Tibial nerve (tissue), 4 donors: Measurements from ENCODE around the gene SIGLEC9. TPM values are rescaled to one million over a fixed set of nuclear protein-coding genes. Genes with fewer than 3 reads are reported as not detected.

Experiments
- DNase-seq, 2 donors: peaks; one replicate each; pipeline ENCODE4 v3.0.0-alpha.2; 2019; ENCODE audit warnings: low spot score in 2 of 2
- H3K27ac ChIP-seq, 4 donors: fragments of 200-600 bp; sonication (generic) in 3 of 4; one replicate each; pipeline ENCODE4 v1.5.1; 2017 to 2019; ENCODE audit warnings: mild to moderate bottlenecking in 1 of 4
- H3K27me3 ChIP-seq, 2 donors: fragments of 200-600 bp; sonication (generic) in 1 of 2; one replicate each; pipeline versions ENCODE4 v1.5.1 to v1.6.0; 2017 to 2019
- H3K36me3 ChIP-seq, 3 donors: fragments of 200-600 bp; sonication (generic); one replicate each; pipeline ENCODE4 v1.5.1; 2018 to 2019
- H3K4me1 ChIP-seq, 4 donors: fragments of 200-600 bp; sonication (generic) in 3 of 4; one replicate each; pipeline ENCODE4 v1.5.1; 2017 to 2019
- H3K4me3 ChIP-seq, 4 donors: fragments of 200-600 bp; sonication (generic) in 3 of 4; one replicate each; pipeline ENCODE4 v1.5.1; 2017 to 2019; ENCODE audit warnings: mild to moderate bottlenecking in 1 of 4, moderate library complexity in 1 of 4
- H3K9me3 ChIP-seq, 4 donors: fragments of 200-600 bp; sonication (generic) in 3 of 4; one replicate each; pipeline ENCODE4 v1.5.1; 2017 to 2019
- CTCF ChIP-seq, 5 experiments: fragments of 200-600 bp in 3 of 5; fragments of 450-650 bp in 2 of 5; sonication (generic) in 3 of 5; IDR thresholded peaks; one replicate each; pipeline ENCODE4 v1.5.1; 2016 to 2019; ENCODE audit warnings: antibody characterized with exemption in 5 of 5, mild to moderate bottlenecking in 3 of 5, moderate library complexity in 2 of 5
- EP300 ChIP-seq, 2 donors: sonication (generic); formaldehyde crosslinking; IDR thresholded peaks; one replicate each; pipeline ENCODE4 v1.6.1; 2017; ENCODE audit warnings: antibody characterized with exemption in 2 of 2, mild to moderate bottlenecking in 1 of 2
- POLR2A ChIP-seq, 2 donors: fragments of 450-650 bp; IDR thresholded peaks; one replicate each; pipeline ENCODE4 v1.6.1; 2017; ENCODE audit warnings: antibody characterized with exemption in 2 of 2, mild to moderate bottlenecking in 2 of 2, moderate library complexity in 2 of 2
- WGBS, 2 donors: methylation state at CpG; one replicate each; pipeline ENCODE4 v1.1.5; 2018; 5-methylcytosine and 5-hydroxymethylcytosine counted together
- total RNA-seq, 4 donors: library from RNA; depleted of rRNA; stranded (reverse); fragments of >200 nt; gene quantifications; one replicate each; pipeline ENCODE4 v1.1.0, GENCODE V29; 2016

SIGLEC9 gene
- total RNA-seq, 4 donors from 2014 or later: 4.2 to 18.0 (median 5.0) TPM

GRCh38 chr19:51100601-51101000 is 24.1 kb upstream of the SIGLEC9 start:
- DNase-seq: no peak
- Histone ChIP-seq H3K9me3 (no peaks in the 10 kb centered on the region), H3K4me3 (no peak overlapping the region), H3K27ac (no peak overlapping the region), H3K27me3 (no peaks in the 10 kb centered on the region), H3K4me1 (peaks cover 0 to 12% (median 0%) of the 10 kb centered on the region in 4 donors), H3K36me3 (peaks cover 0 to 73% (median 6%) of the 10 kb centered on the region in 3 donors)
- 49% methylated on average over 3 of the region's 3 CpGs for WGBS, 2 donors
- no peak for TF ChIP-seq EP300 (IDR thresholded peaks at IDR 0.05)
- TF ChIP-seq POLR2A (IDR thresholded peaks at IDR 0.05): no peak
- TF ChIP-seq CTCF (IDR thresholded peaks at IDR 0.05): no peak

- TF ChIP-seq POLR2A (IDR thresholded peaks at IDR 0.05) (no peak), CTCF (IDR thresholded peaks at IDR 0.05) (no peak), EP300 (IDR thresholded peaks at IDR 0.05) (no peak)
- peaks cover 0 to 17% (median 0%) of the 10 kb centered on the region in 4 donors for H3K4me1 ChIP-seq
- no peak for DNase-seq
- H3K9me3 ChIP-seq: no peaks in the 10 kb centered on the region
- no peak overlapping the region for H3K27ac ChIP-seq
- peaks cover 0 to 79% (median 6%) of the 10 kb centered on the region in 3 donors for H3K36me3 ChIP-seq
- H3K4me3 ChIP-seq: no peak overlapping the region
- 73 to 75% methylated on average over 5 of the region's 5 CpGs for WGBS, 2 donors
- no peaks in the 10 kb centered on the region for H3K27me3 ChIP-seq
These were observed 23.4 kb upstream of the SIGLEC9 start for GRCh38 chr19:51101171-51101865.

- H3K36me3 ChIP-seq: peaks cover 0 to 78% (median 6%) of the 10 kb centered on the region in 3 donors
- 87 to 90% methylated on average over 7 of the region's 7 CpGs for WGBS, 2 donors
- no peaks in the 10 kb centered on the region for H3K9me3 ChIP-seq
- H3K27me3 ChIP-seq: no peaks in the 10 kb centered on the region
- TF ChIP-seq CTCF (IDR thresholded peaks at IDR 0.05) (no peak), POLR2A (IDR thresholded peaks at IDR 0.05) (no peak), EP300 (IDR thresholded peaks at IDR 0.05) (no peak)
- no peak overlapping the region for H3K4me3 ChIP-seq
- H3K27ac ChIP-seq: no peak overlapping the region
- DNase-seq: no peak
- peaks cover 0 to 30% (median 6%) of the 10 kb centered on the region in 4 donors for H3K4me1 ChIP-seq
These were observed 21.7 kb upstream of the SIGLEC9 start for GRCh38 chr19:51102991-51103390.

GRCh38 chr19:51103926-51104341 is 20.8 kb upstream of the SIGLEC9 start:
- Histone ChIP-seq H3K36me3 (peaks cover 0 to 70% (median 6%) of the 10 kb centered on the region in 3 donors), H3K9me3 (no peaks in the 10 kb centered on the region), H3K4me1 (peaks cover 0 to 31% (median 7%) of the 10 kb centered on the region in 4 donors), H3K27me3 (no peaks in the 10 kb centered on the region), H3K27ac (no peak overlapping the region), H3K4me3 (no peak overlapping the region)
- TF ChIP-seq EP300 (IDR thresholded peaks at IDR 0.05) (no peak), CTCF (IDR thresholded peaks at IDR 0.05) (no peak), POLR2A (IDR thresholded peaks at IDR 0.05) (no peak)
- 71 to 72% methylated on average over 46 to 48 of the region's 49 CpGs for WGBS, 2 donors
- no peak for DNase-seq

- Histone ChIP-seq H3K9me3 (no peaks in the 10 kb centered on the region), H3K36me3 (peaks cover 0 to 35% (median 5%) of the 10 kb centered on the region in 3 donors), H3K4me3 (peak overlapping the region; percentile 66 to 97 (median 70)), H3K27ac (peak overlapping the region; percentile 41 to 82 (median 71)), H3K4me1 (peaks cover 0 to 32% (median 8%) of the 10 kb centered on the region in 4 donors), H3K27me3 (no peaks in the 10 kb centered on the region)
- WGBS, 2 donors: 15 to 25% methylated on average over 18 of the region's 18 CpGs
- DNase-seq: peak in 1 of 2 donors; percentile 8
- no peak for TF ChIP-seq CTCF (IDR thresholded peaks at IDR 0.05)
- no peak for TF ChIP-seq POLR2A (IDR thresholded peaks at IDR 0.05)
- TF ChIP-seq EP300 (IDR thresholded peaks at IDR 0.05): no peak
These were observed 17.2 kb upstream of the SIGLEC9 start for GRCh38 chr19:51107406-51108065.
